Activated CD8-positive, alpha-beta memory T cell treated with anti-CD3 and anti-CD28 coated beads, Interleukin-2, amount 50 U/mL, for 48 hours (primary cell): ENCODE data around the gene IL33.

Source experiments
- DNase-seq: peaks from one replicate; pipeline ENCODE4 v3.0.0-alpha.2; 2020

IL33 gene

GRCh38 chr9:6218099-6218502 is 2.5 kb downstream of the IL33 start:
- no peak for DNase-seq

- DNase-seq, result no peak
These were observed 3.4 kb downstream of the IL33 start for GRCh38 chr9:6219040-6219439.

GRCh38 chr9:6219981-6220380 is 4.4 kb downstream of the IL33 start:
- DNase-seq, result no peak

- DNase-seq, result no peak
These were observed 9.0 kb downstream of the IL33 start for GRCh38 chr9:6224393-6225154.

- DNase-seq, result no peak
These were observed 11.1 kb downstream of the IL33 start for GRCh38 chr9:6226696-6227095.

- no peak for DNase-seq
These were observed 13.6 kb downstream of the IL33 start for GRCh38 chr9:6229186-6229585.

GRCh38 chr9:6229619-6230018 is 14.0 kb downstream of the IL33 start:
- DNase-seq, result no peak

- no peak for DNase-seq
These were observed 14.6 kb downstream of the IL33 start for GRCh38 chr9:6230037-6230780.

- no peak for DNase-seq
These were observed 16.8 kb downstream of the IL33 start for GRCh38 chr9:6232336-6232945.

GRCh38 chr9:6234014-6234413 is 18.4 kb downstream of the IL33 start:
- no peak for DNase-seq

GRCh38 chr9:6237267-6237666 is 21.7 kb downstream of the IL33 start:
- no peak for DNase-seq

- DNase-seq, result no peak
These were observed 23.4 kb downstream of the IL33 start for GRCh38 chr9:6239048-6239461.

- DNase-seq, result no peak
These were observed 24.1 kb downstream of the IL33 start for GRCh38 chr9:6239694-6240093.

- no peak for DNase-seq
These were observed 28.1 kb downstream of the IL33 start for GRCh38 chr9:6243746-6244145.

GRCh38 chr9:6247266-6247665 is 31.7 kb downstream of the IL33 start:
- DNase-seq, result no peak

GRCh38 chr9:6268826-6269397 is 53.3 kb downstream of the IL33 start:
- DNase-seq, result no peak

GRCh38 chr9:6270896-6271295 is 55.3 kb downstream of the IL33 start:
- DNase-seq, result no peak

- DNase-seq, result no peak
These were observed 56.1 kb downstream of the IL33 start for GRCh38 chr9:6271508-6272228.

- DNase-seq, result no peak
These were observed 56.6 kb downstream of the IL33 start for GRCh38 chr9:6272229-6272598.

- no peak for DNase-seq
These were observed 61.8 kb downstream of the IL33 start for GRCh38 chr9:6277417-6277816.

GRCh38 chr9:6301858-6302257 is 86.3 kb downstream of the IL33 start:
- DNase-seq, result no peak

- no peak for DNase-seq
These were observed 86.8 kb downstream of the IL33 start for GRCh38 chr9:6302417-6302816.

- DNase-seq, result no peak
These were observed 88.6 kb downstream of the IL33 start for GRCh38 chr9:6304232-6304631.
